GM12892 (cell line): Measurements from ENCODE around the gene KIF5C.

ENCODE experiments used
- POLR2AphosphoS5 ChIP-seq: IDR thresholded peaks from 2 replicates; pipeline ENCODE4 v1.6.1; 2011; ENCODE audit warnings: low read depth, low read length, control low read depth
- TAF1 ChIP-seq: IDR thresholded peaks from 2 replicates; pipeline ENCODE4 v1.6.1; 2011; ENCODE audit warnings: low read depth, mild to moderate bottlenecking, control low read depth, low read length, borderline replicate concordance

DNA sequence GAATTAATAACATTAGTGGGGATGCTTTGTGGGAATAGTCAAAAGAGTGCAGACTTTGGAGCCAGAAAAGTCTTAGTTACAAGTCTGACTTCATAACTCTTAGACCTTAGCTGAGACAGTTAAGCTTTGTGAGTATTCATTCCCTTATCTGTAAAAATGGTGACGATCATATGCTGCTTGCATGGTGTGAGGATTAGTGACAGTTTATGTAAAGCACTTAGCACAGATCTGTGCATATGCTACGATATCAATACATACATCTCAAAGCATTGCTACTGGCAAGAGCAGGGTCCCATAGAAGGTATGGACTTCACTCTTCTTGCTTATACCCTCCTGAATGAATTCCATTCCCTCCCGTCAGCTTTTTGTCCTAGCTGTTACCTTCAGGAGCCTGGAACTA is 106.8 kb downstream of the KIF5C start:
- TF ChIP-seq TAF1 (no peak), POLR2AphosphoS5 (no peak)
